HepG2 (cell line): ENCODE data around the gene PNN. TPM values are rescaled to one million over a fixed set of nuclear protein-coding genes. Genes with fewer than 3 reads are reported as not detected.

Experiments used
- ESRRA ChIP-seq: sonication (generic); formaldehyde crosslinking; IDR thresholded peaks from 2 replicates; pipeline ENCODE4 v1.5.1; 2020; ENCODE audit warnings: mild to moderate bottlenecking, low read depth, missing genetic modification reagents
- GATA4 ChIP-seq: sonication (generic); IDR thresholded peaks from 2 replicates; pipeline ENCODE4 v1.6.1; 2016; ENCODE audit warnings: antibody characterized with exemption, low read depth, borderline replicate concordance
- JUNB ChIP-seq: sonication (generic); formaldehyde crosslinking; IDR thresholded peaks from 2 replicates; pipeline ENCODE4 v1.8.0; 2022; ENCODE audit warnings: missing genetic modification reagents, mild to moderate bottlenecking, borderline replicate concordance
- PAF1 ChIP-seq: IDR thresholded peaks from 2 replicates; pipeline ENCODE4 v1.6.1; 2016; ENCODE audit warnings: missing genetic modification reagents, missing compliant biosample characterization
- PHF21A ChIP-seq: sonication (generic); formaldehyde crosslinking; IDR thresholded peaks from 2 replicates; pipeline ENCODE4 v1.5.0; 2020; ENCODE audit warnings: mild to moderate bottlenecking, missing genetic modification reagents
- POLR2G ChIP-seq: fragments of 200-400 bp; formaldehyde crosslinking; IDR thresholded peaks from 2 replicates; pipeline ENCODE4 v1.6.1; 2018; ENCODE audit warnings: mild to moderate bottlenecking, low read depth, low read length, moderate library complexity
- PREB ChIP-seq: sonication (generic); formaldehyde crosslinking; IDR thresholded peaks from 2 replicates; pipeline ENCODE4 v1.4.0; 2020; ENCODE audit warnings: missing genetic modification reagents
- RERE ChIP-seq: IDR thresholded peaks from 2 replicates; pipeline ENCODE4 v1.6.1; 2016; ENCODE audit warnings: low read depth, missing genetic modification reagents, missing compliant biosample characterization
- XRCC5 ChIP-seq: fragments of 200-400 bp; formaldehyde crosslinking; optimal IDR thresholded peaks from 2 replicates; pipeline ENCODE3; 2017; ENCODE audit warnings: mild to moderate bottlenecking, low read length
- ZBTB37 ChIP-seq: sonication (generic); formaldehyde crosslinking; IDR thresholded peaks from 2 replicates; pipeline ENCODE4 v1.4.0; 2020; ENCODE audit warnings: mild to moderate bottlenecking, missing genetic modification reagents
- ZKSCAN5 ChIP-seq: sonication (generic); formaldehyde crosslinking; IDR thresholded peaks from 2 replicates; pipeline ENCODE4 v1.5.1; 2020; ENCODE audit warnings: mild to moderate bottlenecking, missing genetic modification reagents
- ZNF740 ChIP-seq: sonication (generic); formaldehyde crosslinking; IDR thresholded peaks from 2 replicates; pipeline ENCODE4 v1.4.0; 2020; ENCODE audit warnings: missing genetic modification reagents
- ZNF766 ChIP-seq: sonication (generic); formaldehyde crosslinking; IDR thresholded peaks from 2 replicates; pipeline ENCODE4 v1.5.0; 2020; ENCODE audit warnings: missing genetic modification reagents, borderline replicate concordance
- ZNF770 ChIP-seq: sonication (generic); formaldehyde crosslinking; IDR thresholded peaks from 2 replicates; pipeline ENCODE4 v1.5.0; 2020; ENCODE audit warnings: mild to moderate bottlenecking, missing genetic modification reagents
- polyA plus RNA-seq, 8 experiments: library from polyadenylated mRNA; depleted of rRNA in 3 of 8; stranded (reverse) in 7 of 8; unstranded in 1 of 8; fragments of >200 nt; fragmentation: Illumina TruSeq in 4 of 8; extraction: Trizol in 4 of 8; gene quantifications; 2 replicates each; pipeline versions ENCODE4 v1.2.1 to v1.2.3, GENCODE V29; 2011 to 2016; ENCODE audit warnings: low read depth in 4 of 8, missing spikeins in 1 of 8, mixed read lengths in 1 of 8; ENCODE audit not compliant: insufficient read depth in 1 of 8
- total RNA-seq, 5 experiments: library from RNA; depleted of rRNA; stranded (reverse); fragments of >200 nt; fragmentation: Illumina TruSeq; extraction: Trizol; gene quantifications; 2 replicates each; pipeline ENCODE4 v1.2.3, GENCODE V29; 2016; ENCODE audit warnings: low read depth in 1 of 5
- TF ChIP-seq, protein P1 (sequence below): sonication (generic); formaldehyde crosslinking; IDR thresholded peaks from 2 replicates; pipeline ENCODE4 v1.5.1; 2020; ENCODE audit warnings: missing genetic modification reagents, mild to moderate bottlenecking, borderline replicate concordance

Gene PNN
- total and polyA plus RNA-seq, 2 of the 13 experiments (the other 11 are each of a cell fraction or from before 2014, with no cell fraction given): 58.0 to 214 TPM

- TF ChIP-seq RERE (CRISPR knock-in tag) (peak; percentile 7; the same call in 1 of the 2 replicates), PREB (CRISPR knock-in tag) (0 out of 2 replicates have a peak, but pooled peaks have one; percentile 63), ZNF766 (CRISPR knock-in tag) (peak; percentile 88; the same call in 1 of the 2 replicates), ESRRA (0 out of 2 replicates have a peak, but pooled peaks have one; percentile 2), ZNF770 (no peak), PAF1 (CRISPR knock-in tag) (no peak), XRCC5 (peak; percentile 16), ZKSCAN5 (CRISPR knock-in tag) (no peak), POLR2G (no peak), ZBTB37 (CRISPR knock-in tag) (peak; percentile 11; the same call in 1 of the 2 replicates), PHF21A (CRISPR knock-in tag) (no peak), ZNF740 (CRISPR knock-in tag) (0 out of 2 replicates have a peak, but pooled peaks have one; percentile 32), GATA4 (no peak), JUNB (CRISPR knock-in tag) (no peak)
- TF ChIP-seq, protein P1, sequence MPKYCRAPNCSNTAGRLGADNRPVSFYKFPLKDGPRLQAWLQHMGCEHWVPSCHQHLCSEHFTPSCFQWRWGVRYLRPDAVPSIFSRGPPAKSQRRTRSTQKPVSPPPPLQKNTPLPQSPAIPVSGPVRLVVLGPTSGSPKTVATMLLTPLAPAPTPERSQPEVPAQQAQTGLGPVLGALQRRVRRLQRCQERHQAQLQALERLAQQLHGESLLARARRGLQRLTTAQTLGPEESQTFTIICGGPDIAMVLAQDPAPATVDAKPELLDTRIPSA: peak; percentile 9; the same call in 1 of the 2 replicates
Observed at GRCh38 chr14:39175445-39176262, 600 bp downstream of the PNN start (continued).
